GM12891 (cell line): ENCODE measurements around the gene ITGB4.

Experiments used
- PAX5 ChIP-seq: IDR thresholded peaks from 2 replicates; pipeline ENCODE4 v1.6.1; 2011; ENCODE audit warnings: low read length, moderate library complexity, mild to moderate bottlenecking; ENCODE audit not compliant: insufficient read depth, severe bottlenecking
- POLR2A ChIP-seq: IDR thresholded peaks from 2 replicates; pipeline ENCODE4 v1.6.1; 2011; ENCODE audit warnings: low read depth, low read length, control low read depth
- POLR2AphosphoS5 ChIP-seq: IDR thresholded peaks from 2 replicates; pipeline ENCODE4 v1.6.1; 2011; ENCODE audit warnings: low read depth, low read length, control low read depth
- POU2F2 ChIP-seq: IDR thresholded peaks from 2 replicates; pipeline ENCODE4 v1.6.1; 2011; ENCODE audit warnings: low read depth, mild to moderate bottlenecking, control low read depth, low read length, moderate library complexity
- TAF1 ChIP-seq: IDR thresholded peaks from 2 replicates; pipeline ENCODE4 v1.6.1; 2011; ENCODE audit warnings: low read depth, low read length, control low read depth

DNA sequence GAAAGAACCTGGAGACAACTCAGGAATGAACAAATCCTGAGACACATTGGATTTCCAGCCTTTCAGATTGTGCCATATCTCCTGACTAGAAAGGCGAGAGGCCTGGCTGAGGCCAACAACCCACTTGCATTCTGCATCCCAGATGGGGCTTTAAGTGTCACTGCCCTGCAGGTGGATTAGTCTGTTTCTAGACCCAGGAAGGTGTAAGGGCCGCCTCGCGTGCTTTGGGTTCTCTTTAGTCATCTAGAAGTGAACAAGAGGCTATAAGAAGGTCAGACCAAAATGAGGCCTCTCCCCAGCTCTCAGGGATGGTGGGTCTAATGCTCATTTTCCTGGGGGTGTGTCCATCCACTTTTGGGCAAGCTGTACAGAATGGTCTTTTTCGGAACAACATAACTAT, 49.2 kb upstream of the ITGB4 start:
- TF ChIP-seq POLR2A = no peak
- no peak for TF ChIP-seq POLR2AphosphoS5
- TF ChIP-seq TAF1 = no peak
- no peak for TF ChIP-seq POU2F2
- TF ChIP-seq PAX5 = no peak
